Left ventricle myocardium inferior (tissue), 1 donor: Measurements from ENCODE around the gene ONECUT3. TPM values are rescaled to one million over a fixed set of nuclear protein-coding genes. Genes with fewer than 3 reads are reported as not detected.

Experiments used
- DNase-seq: peaks from one replicate; pipeline ENCODE4 v3.0.0-alpha.2; 2020
- H3K27ac ChIP-seq: fragments of 200-600 bp; replicated peaks from 2 replicates; pipeline ENCODE4 v1.8.0; 2021
- H3K27me3 ChIP-seq: fragments of 200-600 bp; 2 replicates; pipeline ENCODE4 v1.8.0; 2021; ENCODE audit warnings: low read depth
- H3K36me3 ChIP-seq: fragments of 200-600 bp; 2 replicates; pipeline ENCODE4 v1.8.0; 2021
- H3K4me1 ChIP-seq: fragments of 200-600 bp; 2 replicates; pipeline ENCODE4 v1.8.0; 2021
- H3K4me3 ChIP-seq: fragments of 200-600 bp; 2 replicates; pipeline ENCODE4 v1.8.0; 2021; ENCODE audit warnings: mild to moderate bottlenecking, moderate library complexity
- H3K9me3 ChIP-seq: fragments of 200-600 bp; replicated peaks from 2 replicates; pipeline ENCODE4 v1.8.0; 2021
- CTCF ChIP-seq: fragments of 200-600 bp; IDR thresholded peaks from 2 replicates; pipeline ENCODE4 v1.8.0; 2021; ENCODE audit warnings: antibody characterized with exemption, mild to moderate bottlenecking, borderline replicate concordance
- intact Hi-C: fragments of 100-400 bp; cut with micrococcal nuclease; formaldehyde crosslinking; loops from one replicate; pipeline ENCODE4 v1.11.0; 2022
- total RNA-seq: library from RNA; stranded (reverse); fragmentation: NEBNext Ultra II Directional; extraction: Animal tissue kit (Norgen Biotek cat#: 25700); gene quantifications from one replicate; pipeline ENCODE4 v1.2.1, GENCODE V29; 2021
- donor health status: DM: no; HTN: yes; CAD: no; lungs with severe emphysema.

The ONECUT3 gene
- total RNA-seq, 1 donor from 2014 or later = not detected

- no peak for TF ChIP-seq CTCF
- Histone ChIP-seq H3K27ac (no peak overlapping the region), H3K9me3 (peaks cover 11% of the 10 kb centered on the region), H3K36me3 (no peaks in the 10 kb centered on the region), H3K27me3 (peaks cover 91% of the 10 kb centered on the region), H3K4me1 (peaks cover 12% of the 10 kb centered on the region), H3K4me3 (no peak overlapping the region)
- intact Hi-C loops = no loop called here
- DNase-seq = no peak
These were observed 33.8 kb downstream of the ONECUT3 start for GRCh38 chr19:1787116-1787515.

GRCh38 chr19:1789261-1790041 lies 36.1 kb downstream of the ONECUT3 start:
- no peak for DNase-seq
- no peak overlapping the region for H3K27ac ChIP-seq
- H3K9me3 ChIP-seq = no peaks in the 10 kb centered on the region
- peak overlapping the region; percentile 51 for H3K4me3 ChIP-seq
- peaks cover 12% of the 10 kb centered on the region for H3K4me1 ChIP-seq
- TF ChIP-seq CTCF = no peak
- H3K27me3 ChIP-seq = peaks cover 77% of the 10 kb centered on the region
- intact Hi-C loops = no loop called here
- no peaks in the 10 kb centered on the region for H3K36me3 ChIP-seq

GRCh38 chr19:1790054-1790792 lies 36.9 kb downstream of the ONECUT3 start:
- intact Hi-C loops = no loop called here
- no peak for DNase-seq
- no peaks in the 10 kb centered on the region for H3K9me3 ChIP-seq
- H3K36me3 ChIP-seq = no peaks in the 10 kb centered on the region
- peaks cover 77% of the 10 kb centered on the region for H3K27me3 ChIP-seq
- no peak overlapping the region for H3K27ac ChIP-seq
- peaks cover 12% of the 10 kb centered on the region for H3K4me1 ChIP-seq
- H3K4me3 ChIP-seq = peak overlapping the region; percentile 51
- TF ChIP-seq CTCF = no peak

- peaks cover 74% of the 10 kb centered on the region for H3K27me3 ChIP-seq
- TF ChIP-seq CTCF = no peak
- no peak overlapping the region for H3K27ac ChIP-seq
These were observed 38.6 kb downstream of the ONECUT3 start for GRCh38 chr19:1791879-1792278.

GRCh38 chr19:1794424-1795172 lies 41.3 kb downstream of the ONECUT3 start:
- Histone ChIP-seq H3K36me3 (no peaks in the 10 kb centered on the region), H3K27ac (no peak overlapping the region), H3K27me3 (peaks cover 61% of the 10 kb centered on the region), H3K4me1 (peaks cover 8% of the 10 kb centered on the region), H3K9me3 (no peaks in the 10 kb centered on the region), H3K4me3 (no peak overlapping the region)
- no peak for TF ChIP-seq CTCF
- intact Hi-C loops = no loop called here
- no peak for DNase-seq

More at GRCh38 chr19:1791879-1792278, 38.6 kb downstream of the ONECUT3 start:
- intact Hi-C loops = no loop called here
- H3K36me3 ChIP-seq = no peaks in the 10 kb centered on the region
- peaks cover 16% of the 10 kb centered on the region for H3K4me1 ChIP-seq
- H3K4me3 ChIP-seq = no peak overlapping the region
- no peaks in the 10 kb centered on the region for H3K9me3 ChIP-seq
- no peak for DNase-seq
